Bronchial epithelial cell (primary cell): Measurements from ENCODE around the gene DENND2A. TPM values are rescaled to one million over a fixed set of nuclear protein-coding genes. Genes with fewer than 3 reads are reported as not detected.

Experiments used
- DNase-seq: peaks from one replicate; pipeline ENCODE4 v3.0.0-alpha.2; 2010; ENCODE audit warnings: low read depth
- FAIRE-seq: peaks from 2 replicates; lab custom pipeline; 2011; peaks lifted over from hg19 to GRCh38; lab: Jason Lieb, UNC
- H3K27me3 ChIP-seq: 2 replicates; pipeline ENCODE4 v1.5.1; 2011; ENCODE audit warnings: low read length; ENCODE audit not compliant: control insufficient read depth, insufficient read depth
- H3K36me3 ChIP-seq: 2 replicates; pipeline ENCODE4 v1.5.1; 2011; ENCODE audit warnings: low read length; ENCODE audit not compliant: control insufficient read depth, insufficient read depth
- H3K4me3 ChIP-seq: 2 replicates; pipeline ENCODE4 v1.5.1; 2011; ENCODE audit warnings: mild to moderate bottlenecking, low read depth, low read length, control low read depth
- CTCF ChIP-seq: IDR thresholded peaks from 2 replicates; pipeline ENCODE4 v1.5.1; 2011; ENCODE audit warnings: mild to moderate bottlenecking, moderate library complexity, low read length, control low read depth, inconsistent platforms; ENCODE audit not compliant: insufficient read depth, severe bottlenecking
- total RNA-seq: library from RNA; depleted of rRNA; stranded (reverse); fragments of >200 nt; gene quantifications from 2 replicates; pipeline ENCODE4 v1.2.1, GENCODE V29; 2014

DENND2A gene
- total RNA-seq, 1 donor from 2014 or later: 0.26 TPM

GRCh38 chr7:140495514-140496097 is 145.0 kb downstream of the DENND2A start:
- no peak for TF ChIP-seq CTCF
- Histone ChIP-seq H3K27me3 (no peaks in the 10 kb centered on the region), H3K36me3 (no peaks in the 10 kb centered on the region), H3K4me3 (no peak overlapping the region)
- FAIRE-seq (no peak), DNase-seq (no peak)

- H3K27me3 ChIP-seq: no peaks in the 10 kb centered on the region
- no peak overlapping the region for H3K4me3 ChIP-seq
- no peak for TF ChIP-seq CTCF
- DNase-seq (no peak), FAIRE-seq (no peak)
- H3K36me3 ChIP-seq: no peaks in the 10 kb centered on the region
These were observed 145.7 kb downstream of the DENND2A start for GRCh38 chr7:140494867-140495266.

GRCh38 chr7:140489026-140489359 is 151.6 kb downstream of the DENND2A start:
- TF ChIP-seq CTCF: no peak
- FAIRE-seq: no peak
- Histone ChIP-seq H3K27me3 (no peaks in the 10 kb centered on the region), H3K4me3 (no peak overlapping the region), H3K36me3 (no peaks in the 10 kb centered on the region)
- no peak for DNase-seq

GRCh38 chr7:140485500-140486265 is 154.9 kb downstream of the DENND2A start:
- Histone ChIP-seq H3K36me3 (no peaks in the 10 kb centered on the region), H3K4me3 (no peak overlapping the region)
- DNase-seq: peak; percentile 43

GRCh38 chr7:140484951-140485499 is 155.6 kb downstream of the DENND2A start:
- DNase-seq (peak; percentile 11), FAIRE-seq (no peak)
- Histone ChIP-seq H3K27me3 (no peaks in the 10 kb centered on the region), H3K36me3 (no peaks in the 10 kb centered on the region), H3K4me3 (no peak overlapping the region)
- no peak for TF ChIP-seq CTCF

More at GRCh38 chr7:140485500-140486265, 154.9 kb downstream of the DENND2A start:
- H3K27me3 ChIP-seq: no peaks in the 10 kb centered on the region
- no peak for FAIRE-seq
- no peak for TF ChIP-seq CTCF
